ENCODE data around the gene DCAF7. TPM values are rescaled to one million over a fixed set of nuclear protein-coding genes. Genes with fewer than 3 reads are reported as not detected.

The DCAF7 gene
- total RNA-seq, 4 donors from 2014 or later, result 32.2 to 65.3 (median 48.9) TPM

GRCh38 chr17:63519972-63520882 lies 30.1 kb upstream of the DCAF7 start:
- Histone ChIP-seq H3K36me3 (no peaks in the 10 kb centered on the region), H3K4me1 (peaks cover 0 to 66% (median 8%) of the 10 kb centered on the region in 4 donors), H3K27ac (peak overlapping the region in 3 of 4 donors; percentile 68 to 92 (median 92)), H3K27me3 (no peaks in the 10 kb centered on the region), H3K9me3 (no peaks in the 10 kb centered on the region), H3K4me3 (peak overlapping the region in 1 of 4 donors; percentile 32)
- peak in 2 of 3 donors; percentile 94 for DNase-seq
- TF ChIP-seq CTCF (IDR thresholded peaks at IDR 0.05) (no peak), POLR2A (IDR thresholded peaks at IDR 0.05) (peak in 1 of 2 donors; percentile 43)

- Histone ChIP-seq H3K27me3 (no peaks in the 10 kb centered on the region), H3K4me1 (peaks cover 0 to 50% (median 8%) of the 10 kb centered on the region in 4 donors), H3K27ac (peak within 1 kb of the TSS in 3 of 4 donors; percentile 46 to 92 (median 92)), H3K4me3 (peak within 1 kb of the TSS in 2 of 4 donors; percentile 43 to 53), H3K9me3 (no peaks in the 10 kb centered on the region), H3K36me3 (no peaks in the 10 kb centered on the region)
- TF ChIP-seq CTCF (IDR thresholded peaks at IDR 0.05) (no peak), POLR2A (IDR thresholded peaks at IDR 0.05) (peak in 1 of 2 donors; percentile 25)
- DNase-seq, result no peak
Observed at GRCh38 chr17:63523253-63523855, 26.9 kb upstream of the DCAF7 start, which contains the start of gene KCNH6. KCNH6 (plus strand) TSS chr17:63523358; CDS start chr17:63523414, 56 bp downstream.

- TF ChIP-seq CTCF (IDR thresholded peaks at IDR 0.05) (no peak), POLR2A (IDR thresholded peaks at IDR 0.05) (no peak)
- Histone ChIP-seq H3K4me3 (peak overlapping the region in 1 of 4 donors; percentile 43), H3K36me3 (no peaks in the 10 kb centered on the region), H3K27ac (no peak overlapping the region), H3K4me1 (peaks cover 0 to 45% (median 4%) of the 10 kb centered on the region in 4 donors), H3K9me3 (no peaks in the 10 kb centered on the region), H3K27me3 (no peaks in the 10 kb centered on the region)
- DNase-seq, result no peak
Observed at GRCh38 chr17:63524051-63524450, 26.2 kb upstream of the DCAF7 start.

GRCh38 chr17:63525190-63525946 lies 24.9 kb upstream of the DCAF7 start:
- TF ChIP-seq POLR2A (IDR thresholded peaks at IDR 0.05) (no peak), CTCF (IDR thresholded peaks at IDR 0.05) (no peak)
- Histone ChIP-seq H3K4me3 (no peak overlapping the region), H3K27ac (no peak overlapping the region), H3K4me1 (peaks cover 0 to 46% (median 4%) of the 10 kb centered on the region in 4 donors), H3K36me3 (no peaks in the 10 kb centered on the region), H3K9me3 (no peaks in the 10 kb centered on the region), H3K27me3 (no peaks in the 10 kb centered on the region)
- DNase-seq, result no peak

GRCh38 chr17:63526861-63527260 lies 23.4 kb upstream of the DCAF7 start:
- TF ChIP-seq CTCF (IDR thresholded peaks at IDR 0.05) (no peak), POLR2A (IDR thresholded peaks at IDR 0.05) (no peak)
- H3K4me1 ChIP-seq, result peaks cover 0 to 36% (median 2%) of the 10 kb centered on the region in 4 donors
- H3K9me3 ChIP-seq, result no peaks in the 10 kb centered on the region
- no peaks in the 10 kb centered on the region for H3K36me3 ChIP-seq
- H3K27me3 ChIP-seq, result no peaks in the 10 kb centered on the region
- no peak overlapping the region for H3K27ac ChIP-seq
- DNase-seq, result no peak
- H3K4me3 ChIP-seq, result no peak overlapping the region

All from Peyer's patch (tissue), 4 donors.